HCEC 1CT (cell line): ENCODE results near the gene SYNM.
A peak's percentile ranks its signal among the peaks of the same experiment; 100 is the strongest.
"Not testable (repeated sequence)": the region's sequence is repeated elsewhere in the genome, so short reads cannot be mapped to it uniquely, and the experiment has no call there.

Source experiments
- DNase-seq: peaks from one replicate; pipeline ENCODE4 v3.0.0-alpha.2; 2017

The SYNM gene

GRCh38 chr15:99104788-99105513, at the start of gene SYNM:
TSS of gene SYNM (plus strand) at chr15:99105080. CDS start at chr15:99105200, 120 bp downstream.
- DNase-seq, result peak; percentile 67

GRCh38 chr15:99055555-99056134, 49.2 kb upstream of the SYNM start:
- DNase-seq, result no peak

GRCh38 chr15:99057020-99057419, 47.9 kb upstream of the SYNM start:
- DNase-seq, result no peak

GRCh38 chr15:99057697-99058420, 47.0 kb upstream of the SYNM start:
- DNase-seq, result no peak

GRCh38 chr15:99058421-99058870, 46.4 kb upstream of the SYNM start:
- no peak for DNase-seq

- peak; percentile 94 for DNase-seq
Observed at GRCh38 chr15:99059010-99059981, 45.6 kb upstream of the SYNM start.

- DNase-seq, result not testable (repeated sequence)
Observed at GRCh38 chr15:99060186-99060585, 44.7 kb upstream of the SYNM start.

GRCh38 chr15:99062226-99062625, 42.7 kb upstream of the SYNM start:
- no peak for DNase-seq

GRCh38 chr15:99068186-99068585, 36.7 kb upstream of the SYNM start:
- no peak for DNase-seq

- no peak for DNase-seq
Observed at GRCh38 chr15:99070208-99070607, 34.7 kb upstream of the SYNM start.

GRCh38 chr15:99071091-99071680, 33.7 kb upstream of the SYNM start:
- no peak for DNase-seq

- no peak for DNase-seq
Observed at GRCh38 chr15:99073008-99073717, 31.7 kb upstream of the SYNM start.

- DNase-seq, result no peak
Observed at GRCh38 chr15:99074446-99074845, 30.4 kb upstream of the SYNM start.

GRCh38 chr15:99075059-99075652, 29.7 kb upstream of the SYNM start:
- DNase-seq, result not testable (repeated sequence)

GRCh38 chr15:99076109-99076508, 28.8 kb upstream of the SYNM start:
- DNase-seq, result no peak

- peak; percentile 82 for DNase-seq
Observed at GRCh38 chr15:99076555-99077308, 28.1 kb upstream of the SYNM start.

- DNase-seq, result no peak
Observed at GRCh38 chr15:99082798-99083197, 22.1 kb upstream of the SYNM start.

- no peak for DNase-seq
Observed at GRCh38 chr15:99084965-99085364, 19.9 kb upstream of the SYNM start.

- peak; percentile 77 for DNase-seq
Observed at GRCh38 chr15:99085413-99086326, 19.2 kb upstream of the SYNM start.
